ENCODE results near the gene BTBD19. TPM values are rescaled to one million over a fixed set of nuclear protein-coding genes. Genes with fewer than 3 reads are reported as not detected.
"Not testable (repeated sequence)": the region's sequence is repeated elsewhere in the genome, so short reads cannot be mapped to it uniquely, and the experiment has no call there.

BTBD19 gene
- polyA plus RNA-seq, 1 experiment = 7.3 TPM

DNA sequence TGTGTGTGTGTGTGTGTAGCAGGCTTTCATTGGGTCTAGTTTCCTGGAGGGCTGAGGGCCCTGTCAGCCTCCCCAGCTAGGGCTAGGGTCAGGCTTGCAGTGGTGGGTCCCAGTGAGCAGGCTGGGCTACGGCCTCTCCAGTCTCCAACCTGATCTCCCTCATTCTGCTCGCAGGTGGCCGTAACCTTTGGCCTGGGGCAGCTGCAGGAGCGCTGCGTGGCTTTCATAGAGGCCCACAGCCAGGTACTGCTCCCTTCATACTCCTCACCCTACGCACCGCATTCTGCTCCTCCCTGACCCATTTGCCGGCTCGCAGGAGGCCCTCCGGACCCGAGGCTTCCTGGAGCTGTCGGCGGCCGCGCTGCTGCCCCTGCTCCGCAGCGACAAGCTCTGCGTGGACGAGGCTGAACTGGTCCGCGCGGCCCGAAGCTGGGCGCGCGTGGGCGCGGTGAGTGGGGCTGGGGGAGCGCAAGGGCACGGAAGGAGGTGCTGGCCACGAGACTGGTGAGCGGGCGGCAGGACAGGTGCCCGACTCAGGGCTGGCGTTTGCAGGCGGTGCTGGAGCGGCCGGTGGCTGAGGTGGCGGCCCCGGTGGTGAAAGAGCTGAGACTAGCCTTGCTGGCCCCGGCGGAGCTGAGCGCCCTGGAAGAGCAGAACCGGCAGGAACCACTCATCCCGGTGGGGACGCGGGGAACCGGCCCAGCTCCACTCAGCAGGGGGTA is 4.7 kb downstream of the BTBD19 start:
- no peak for DNase-seq (ENCODE audit: low read depth, low spot score)
- Histone ChIP-seq H3K27ac (ENCODE audit: low read depth, low read length) (no peak overlapping the region), H3K4me3 (ENCODE audit: low read depth, low read length) (no peak overlapping the region), H3K9me3 (ENCODE audit: control insufficient read depth, insufficient read depth, low read length) (no peaks in the 10 kb centered on the region; the same call in 1 of the 2 replicates), H3K27me3 (ENCODE audit: control insufficient read depth, insufficient read depth, low read length) (no peaks in the 10 kb centered on the region)
- POLR2A ChIA-PET = interaction anchor here (0.6 to 3.3 kb wide), 4 partner anchors 13 to 109 kb away, joined by 3 to 18 read pairs (median 8); partner anchors contain the start of genes PLK3 and PTCH2
- CTCF ChIA-PET = interaction anchor here (0.5 to 1.4 kb wide), 3 partner anchors 13 to 319 kb away, joined by 3 read pairs; partner anchors contain the start of gene PLK3
- TF ChIP-seq, protein P1, sequence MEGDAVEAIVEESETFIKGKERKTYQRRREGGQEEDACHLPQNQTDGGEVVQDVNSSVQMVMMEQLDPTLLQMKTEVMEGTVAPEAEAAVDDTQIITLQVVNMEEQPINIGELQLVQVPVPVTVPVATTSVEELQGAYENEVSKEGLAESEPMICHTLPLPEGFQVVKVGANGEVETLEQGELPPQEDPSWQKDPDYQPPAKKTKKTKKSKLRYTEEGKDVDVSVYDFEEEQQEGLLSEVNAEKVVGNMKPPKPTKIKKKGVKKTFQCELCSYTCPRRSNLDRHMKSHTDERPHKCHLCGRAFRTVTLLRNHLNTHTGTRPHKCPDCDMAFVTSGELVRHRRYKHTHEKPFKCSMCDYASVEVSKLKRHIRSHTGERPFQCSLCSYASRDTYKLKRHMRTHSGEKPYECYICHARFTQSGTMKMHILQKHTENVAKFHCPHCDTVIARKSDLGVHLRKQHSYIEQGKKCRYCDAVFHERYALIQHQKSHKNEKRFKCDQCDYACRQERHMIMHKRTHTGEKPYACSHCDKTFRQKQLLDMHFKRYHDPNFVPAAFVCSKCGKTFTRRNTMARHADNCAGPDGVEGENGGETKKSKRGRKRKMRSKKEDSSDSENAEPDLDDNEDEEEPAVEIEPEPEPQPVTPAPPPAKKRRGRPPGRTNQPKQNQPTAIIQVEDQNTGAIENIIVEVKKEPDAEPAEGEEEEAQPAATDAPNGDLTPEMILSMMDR (IDR thresholded peaks at IDR 0.05; ENCODE audit: low read depth, low read length) = no peak

DNA sequence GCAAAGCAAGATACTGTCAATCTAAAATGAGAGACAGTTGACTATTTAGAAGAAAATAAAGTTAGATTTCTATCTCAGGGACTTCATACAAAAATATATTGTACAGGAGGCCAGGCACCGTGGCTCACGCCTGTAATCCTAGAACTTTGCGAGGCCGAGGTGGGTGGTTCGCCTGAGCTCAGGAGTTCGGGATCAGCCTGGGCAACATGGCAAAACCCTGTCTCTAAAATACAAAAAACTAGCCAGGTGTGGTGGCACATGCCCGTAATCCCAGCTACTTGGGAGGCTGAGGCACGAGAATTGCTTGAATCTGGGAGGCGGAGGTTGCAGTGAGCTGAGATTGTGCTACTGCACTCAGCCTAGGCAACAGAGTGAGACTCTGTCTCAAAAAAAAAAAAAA is 7.6 kb downstream of the BTBD19 start:
- DNase-seq (ENCODE audit: low read depth, low spot score); H3K27ac ChIP-seq (ENCODE audit: low read depth, low read length); H3K27me3 ChIP-seq (ENCODE audit: control insufficient read depth, insufficient read depth, low read length); CTCF ChIA-PET; H3K4me3 ChIP-seq (ENCODE audit: low read depth, low read length); H3K9me3 ChIP-seq (ENCODE audit: control insufficient read depth, insufficient read depth, low read length): not testable (repeated sequence)
- POLR2A ChIA-PET = interaction anchor here (0.6 to 2.7 kb wide), 2 partner anchors 16 to 40 kb away, joined by 5 to 8 read pairs; partner anchors contain the start of genes PLK3 and RPS8

DNA sequence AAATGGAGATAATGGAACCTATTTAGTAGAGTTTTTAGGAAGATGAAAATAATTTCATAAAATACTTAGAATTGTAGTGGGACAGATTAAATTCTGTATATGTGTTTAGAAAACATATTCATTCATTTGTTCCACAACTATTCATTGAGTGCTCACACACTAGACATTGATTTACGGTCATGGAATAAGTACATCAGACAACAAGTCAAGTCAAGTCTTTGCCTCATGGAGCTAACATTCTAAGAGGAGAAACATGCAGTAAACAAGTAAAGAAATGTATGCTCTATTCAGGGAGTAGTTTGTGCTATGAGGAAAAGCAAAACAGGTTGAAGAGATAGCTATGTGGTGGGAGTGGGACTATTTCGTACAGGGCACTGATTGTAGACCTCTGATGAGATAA is 9.0 kb downstream of the BTBD19 start:
- CTCF ChIA-PET = interaction anchor here (0.5 to 2.5 kb wide), 4 partner anchors 17 to 88 kb away, joined by 3 to 12 read pairs (median 4); partner anchors contain the start of gene PLK3
- H3K9me3 ChIP-seq (ENCODE audit: control insufficient read depth, insufficient read depth, low read length) = no peaks in the 10 kb centered on the region; the same call in 1 of the 2 replicates
- no peaks in the 10 kb centered on the region for H3K27me3 ChIP-seq (ENCODE audit: control insufficient read depth, insufficient read depth, low read length)
- DNase-seq (ENCODE audit: low read depth, low spot score) = no peak
- no peak overlapping the region for H3K27ac ChIP-seq (ENCODE audit: low read depth, low read length)
- POLR2A ChIA-PET = interaction anchor here (4.3 to 5.5 kb wide), 2 partner anchors 9 to 17 kb away, joined by 81 to 103 read pairs; partner anchors contain the start of genes BTBD19, DYNLT4 and PLK3
- TF ChIP-seq, protein P1 (IDR thresholded peaks at IDR 0.05; ENCODE audit: low read depth, low read length) = no peak
- H3K4me3 ChIP-seq (ENCODE audit: low read depth, low read length) = no peak overlapping the region

DNA sequence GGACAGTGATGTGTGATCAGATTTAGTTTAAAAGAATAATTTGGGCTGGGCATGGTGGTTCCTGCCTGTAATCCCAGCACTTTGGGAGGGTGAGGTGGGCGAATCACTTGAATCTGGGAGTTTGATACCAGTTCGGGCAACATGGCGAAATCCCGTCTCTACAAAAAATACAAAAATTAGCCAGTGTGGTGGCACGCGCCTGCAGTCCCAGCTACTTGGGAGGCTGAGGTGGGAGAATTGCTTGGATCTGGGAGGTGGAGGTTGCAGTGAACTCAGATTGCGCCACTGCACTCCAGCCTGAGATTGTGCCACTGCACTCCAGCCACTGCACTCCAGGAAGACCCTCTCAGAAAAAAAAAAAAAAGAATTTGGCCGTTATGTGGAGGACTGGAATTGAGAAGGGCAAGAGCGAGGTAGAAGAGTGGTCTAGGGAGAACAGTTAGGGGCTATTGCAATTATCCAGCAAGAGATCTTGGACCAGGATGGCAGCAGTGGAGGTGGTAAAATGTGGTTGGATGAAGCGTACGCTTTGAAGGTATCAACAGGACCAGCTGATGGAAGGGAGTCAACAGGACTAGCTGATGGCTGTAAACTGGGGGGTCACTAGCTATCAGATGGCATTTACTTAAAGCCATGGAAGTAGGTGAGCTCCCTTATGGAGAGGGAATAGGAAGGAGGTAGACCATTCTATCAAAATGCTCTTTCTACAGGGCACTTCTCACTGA is 9.6 kb downstream of the BTBD19 start:
- CTCF ChIA-PET = interaction anchor here (0.5 to 2.5 kb wide), 4 partner anchors 18 to 89 kb away, joined by 3 to 12 read pairs (median 4); partner anchors contain the start of genes PLK3 and RNU5D-1
- H3K9me3 ChIP-seq (ENCODE audit: control insufficient read depth, insufficient read depth, low read length) = no peaks in the 10 kb centered on the region; the same call in 1 of the 2 replicates
- no peak for DNase-seq (ENCODE audit: low read depth, low spot score)
- no peak overlapping the region for H3K4me3 ChIP-seq (ENCODE audit: low read depth, low read length)
- no peak overlapping the region for H3K27ac ChIP-seq (ENCODE audit: low read depth, low read length)
- TF ChIP-seq, protein P1 (IDR thresholded peaks at IDR 0.05; ENCODE audit: low read depth, low read length) = no peak
- POLR2A ChIA-PET = interaction anchor here (4.3 to 5.5 kb wide), 2 partner anchors 10 to 18 kb away, joined by 81 to 103 read pairs; partner anchors contain the start of genes BTBD19, DYNLT4 and PLK3
- H3K27me3 ChIP-seq (ENCODE audit: control insufficient read depth, insufficient read depth, low read length) = no peaks in the 10 kb centered on the region

DNA sequence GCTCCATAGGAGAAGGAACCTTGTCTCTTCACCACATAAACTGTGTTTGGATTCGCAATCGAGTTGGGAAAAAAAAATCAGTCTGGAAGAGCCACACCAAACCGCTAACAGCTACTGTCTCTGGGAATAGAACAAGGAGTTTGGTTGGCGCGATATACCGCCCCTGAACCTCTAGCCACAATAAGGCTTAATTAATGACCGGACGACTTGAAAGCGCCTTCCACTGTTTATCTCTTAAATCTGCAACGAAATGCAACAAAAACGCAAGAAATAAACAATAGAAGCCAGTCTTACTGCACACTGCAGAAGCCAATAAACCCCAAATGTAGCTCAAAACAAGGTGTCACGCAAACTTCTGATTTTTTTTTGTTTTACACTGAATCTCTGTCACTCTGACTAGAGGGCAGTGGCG is 10.9 kb downstream of the BTBD19 start:
- H3K27ac ChIP-seq (ENCODE audit: low read depth, low read length) = no peak overlapping the region
- peak overlapping the region; percentile 38 for H3K4me3 ChIP-seq (ENCODE audit: low read depth, low read length)
- no peaks in the 10 kb centered on the region for H3K27me3 ChIP-seq (ENCODE audit: control insufficient read depth, insufficient read depth, low read length)
- ChIA-PET POLR2A (interaction anchor here (0.6 to 5.5 kb wide), 32 partner anchors 10 to 681 kb away, joined by 3 to 103 read pairs (median 4); partner anchors contain the start of genes BEST4, BTBD19, CCDC163 and DYNLT4), CTCF (interaction anchor here (1.0 to 2.5 kb wide), 3 partner anchors 19 to 92 kb away, joined by 5 to 12 read pairs (median 6); partner anchors contain the start of gene PLK3)
- TF ChIP-seq, protein P1 (IDR thresholded peaks at IDR 0.05; ENCODE audit: low read depth, low read length) = no peak
- no peaks in the 10 kb centered on the region for H3K9me3 ChIP-seq (ENCODE audit: control insufficient read depth, insufficient read depth, low read length)
- no peak for DNase-seq (ENCODE audit: low read depth, low spot score)
